Astrocyte (in vitro differentiated cells and primary cell): ENCODE data around the gene DDC. TPM values are rescaled to one million over a fixed set of nuclear protein-coding genes. Genes with fewer than 3 reads are reported as not detected.
"Not testable (repeated sequence)": the region's sequence is repeated elsewhere in the genome, so short reads cannot be mapped to it uniquely, and the experiment has no call there.

Source experiments
- DNase-seq: peaks from one replicate; pipeline ENCODE4 v3.0.0-alpha.2; 2010; ENCODE audit warnings: low read depth
- FAIRE-seq: peaks from 2 replicates; lab custom pipeline; 2011; peaks lifted over from hg19 to GRCh38; lab: Jason Lieb, UNC
- H2AFZ ChIP-seq: 2 replicates; pipeline ENCODE4 v1.6.0; 2012; ENCODE audit warnings: low read depth, low read length, inconsistent platforms
- H3K27ac ChIP-seq: 2 replicates; pipeline ENCODE4 v1.5.1; 2011; ENCODE audit warnings: low read depth, low read length, inconsistent platforms
- H3K27me3 ChIP-seq: 2 replicates; pipeline ENCODE4 v1.6.0; 2011; ENCODE audit warnings: low read length, inconsistent platforms; ENCODE audit not compliant: insufficient read depth
- H3K36me3 ChIP-seq: 2 replicates; pipeline ENCODE4 v1.5.1; 2011; ENCODE audit warnings: low read length, inconsistent platforms; ENCODE audit not compliant: insufficient read depth
- H3K4me1 ChIP-seq: 2 replicates; pipeline ENCODE4 v1.5.1; 2011; ENCODE audit warnings: low read length, inconsistent platforms; ENCODE audit not compliant: insufficient read depth
- H3K4me2 ChIP-seq: 2 replicates; pipeline ENCODE4 v1.6.0; 2012; ENCODE audit warnings: low read length, inconsistent platforms
- H3K4me3 ChIP-seq: 2 replicates; pipeline ENCODE4 v1.5.1; 2011; ENCODE audit warnings: low read depth, mild to moderate bottlenecking, low read length, inconsistent platforms; ENCODE audit not compliant: insufficient read depth
- H3K79me2 ChIP-seq: 2 replicates; pipeline ENCODE4 v1.6.0; 2012; ENCODE audit warnings: mild to moderate bottlenecking, low read length, inconsistent platforms; ENCODE audit not compliant: insufficient read depth
- H3K9ac ChIP-seq: 2 replicates; pipeline ENCODE4 v1.6.0; 2012; ENCODE audit warnings: mild to moderate bottlenecking, low read length, inconsistent platforms
- H3K9me3 ChIP-seq: 2 replicates; pipeline ENCODE4 v1.5.1; 2012; ENCODE audit warnings: low read depth, mild to moderate bottlenecking, low read length, inconsistent platforms; ENCODE audit not compliant: insufficient read depth
- H4K20me1 ChIP-seq: 2 replicates; pipeline ENCODE4 v1.6.0; 2012; ENCODE audit warnings: low read length, inconsistent platforms; ENCODE audit not compliant: insufficient read depth
- H3K27ac Mint-ChIP-seq: one replicate; pipeline ENCODE4 v1.8.0; 2021; ENCODE audit warnings: mild to moderate bottlenecking, mixed read lengths; ENCODE audit not compliant: unreplicated experiment
- H3K27me3 Mint-ChIP-seq: one replicate; pipeline ENCODE4 v1.8.0; 2021; ENCODE audit warnings: low read depth, mixed read lengths; ENCODE audit not compliant: unreplicated experiment
- H3K36me3 Mint-ChIP-seq: one replicate; pipeline ENCODE4 v1.8.0; 2021; ENCODE audit warnings: low read depth, mixed read lengths; ENCODE audit not compliant: unreplicated experiment
- H3K4me1 Mint-ChIP-seq: one replicate; pipeline ENCODE4 v1.8.0; 2021; ENCODE audit warnings: low read depth, mixed read lengths; ENCODE audit not compliant: unreplicated experiment
- H3K4me3 Mint-ChIP-seq: one replicate; pipeline ENCODE4 v1.8.0; 2021; ENCODE audit warnings: mild to moderate bottlenecking, moderate library complexity, mixed read lengths; ENCODE audit not compliant: unreplicated experiment
- H3K9me3 Mint-ChIP-seq: one replicate; pipeline ENCODE4 v1.8.0; 2021; ENCODE audit warnings: mild to moderate bottlenecking, mixed read lengths; ENCODE audit not compliant: unreplicated experiment
- CTCF ChIP-seq: IDR thresholded peaks from 2 replicates; pipeline ENCODE4 v1.5.1; 2011; ENCODE audit warnings: low read depth, mild to moderate bottlenecking, inconsistent platforms, low read length, moderate library complexity; ENCODE audit not compliant: insufficient read depth
- EZH2 ChIP-seq: IDR thresholded peaks from 2 replicates; pipeline ENCODE4 v1.6.1; 2012; ENCODE audit warnings: mild to moderate bottlenecking, low read length, inconsistent platforms; ENCODE audit not compliant: insufficient read depth
- total RNA-seq: library from RNA; stranded (reverse); gene quantifications from 2 replicates; pipeline ENCODE4 v1.2.1, GENCODE V29; 2021

The DDC gene
- total RNA-seq, 1 donor from 2014 or later = not detected

- no peak overlapping the region for H3K4me3 Mint-ChIP-seq
- H3K27me3 Mint-ChIP-seq = peaks cover 10% of the 10 kb centered on the region
- no peaks in the 10 kb centered on the region for H3K9me3 ChIP-seq
These were observed 14.9 kb upstream of the DDC start for GRCh38 chr7:50580057-50580456.

GRCh38 chr7:50578105-50578504 is 12.9 kb upstream of the DDC start:
- H3K9ac ChIP-seq, H3K4me2 ChIP-seq, H3K4me1 Mint-ChIP-seq, H3K4me3 ChIP-seq, H4K20me1 ChIP-seq, H3K36me3 Mint-ChIP-seq, H3K36me3 ChIP-seq, H2AFZ ChIP-seq, H3K4me3 Mint-ChIP-seq, H3K9me3 ChIP-seq, H3K79me2 ChIP-seq, H3K27ac ChIP-seq, DNase-seq, H3K27me3 ChIP-seq, FAIRE-seq, H3K4me1 ChIP-seq, H3K27ac Mint-ChIP-seq: not testable (repeated sequence)
- Mint-ChIP-seq H3K27me3 (peaks cover 14% of the 10 kb centered on the region), H3K9me3 (peaks cover 11% of the 10 kb centered on the region)

More at GRCh38 chr7:50580057-50580456, 14.9 kb upstream of the DDC start:
- no peaks in the 10 kb centered on the region for H4K20me1 ChIP-seq
- DNase-seq (no peak), FAIRE-seq (no peak)
- TF ChIP-seq EZH2 (no peak), CTCF (no peak)
- H3K4me2 ChIP-seq = no peak overlapping the region
- Mint-ChIP-seq H3K9me3 (peaks cover 20% of the 10 kb centered on the region), H3K36me3 (peaks cover 5% of the 10 kb centered on the region), H3K4me1 (no peaks in the 10 kb centered on the region), H3K27ac (no peak overlapping the region)
- H3K4me3 ChIP-seq = no peak overlapping the region
- H2AFZ ChIP-seq = no peak overlapping the region
- no peaks in the 10 kb centered on the region for H3K27me3 ChIP-seq
- no peaks in the 10 kb centered on the region for H3K36me3 ChIP-seq
- no peaks in the 10 kb centered on the region for H3K79me2 ChIP-seq
- no peak overlapping the region for H3K9ac ChIP-seq
- no peak overlapping the region for H3K27ac ChIP-seq
- no peaks in the 10 kb centered on the region for H3K4me1 ChIP-seq

- H3K9ac ChIP-seq = no peak overlapping the region
- TF ChIP-seq EZH2 (no peak), CTCF (no peak)
- DNase-seq = no peak
- Mint-ChIP-seq H3K27me3 (peaks cover 14% of the 10 kb centered on the region), H3K36me3 (no peaks in the 10 kb centered on the region), H3K9me3 (peaks cover 10% of the 10 kb centered on the region), H3K27ac (no peak overlapping the region), H3K4me3 (no peak overlapping the region), H3K4me1 (no peaks in the 10 kb centered on the region)
- no peak for FAIRE-seq
- no peaks in the 10 kb centered on the region for H3K4me1 ChIP-seq
- no peaks in the 10 kb centered on the region for H3K79me2 ChIP-seq
- H3K4me2 ChIP-seq = no peak overlapping the region
- H3K36me3 ChIP-seq = no peaks in the 10 kb centered on the region
- H2AFZ ChIP-seq = no peak overlapping the region
- H3K4me3 ChIP-seq = no peak overlapping the region
- no peaks in the 10 kb centered on the region for H3K9me3 ChIP-seq
- no peaks in the 10 kb centered on the region for H3K27me3 ChIP-seq
- H4K20me1 ChIP-seq = no peaks in the 10 kb centered on the region
- no peak overlapping the region for H3K27ac ChIP-seq
These were observed 12.4 kb upstream of the DDC start for GRCh38 chr7:50577569-50577968.

GRCh38 chr7:50576388-50576787 is 11.2 kb upstream of the DDC start:
- H3K4me2 ChIP-seq, H4K20me1 ChIP-seq, H3K27ac ChIP-seq, H3K36me3 Mint-ChIP-seq, H3K27me3 ChIP-seq, H3K79me2 ChIP-seq, DNase-seq, H3K4me3 ChIP-seq, H3K36me3 ChIP-seq, H3K27ac Mint-ChIP-seq, H3K4me1 ChIP-seq, H2AFZ ChIP-seq, H3K4me3 Mint-ChIP-seq, H3K4me1 Mint-ChIP-seq, H3K9me3 ChIP-seq, FAIRE-seq, H3K9ac ChIP-seq, H3K9me3 Mint-ChIP-seq: not testable (repeated sequence)
- H3K27me3 Mint-ChIP-seq = peaks cover 14% of the 10 kb centered on the region
